ENCODE measurements around the gene CELSR2. TPM values are rescaled to one million over a fixed set of nuclear protein-coding genes. Genes with fewer than 3 reads are reported as not detected.
A peak's percentile ranks its signal among the peaks of the same experiment; 100 is the strongest.

CELSR2 gene
- polyA plus RNA-seq, 1 donor (not counting 4 experiments of a cell fraction or from before 2014, with no cell fraction given): 7.3 TPM

DNA sequence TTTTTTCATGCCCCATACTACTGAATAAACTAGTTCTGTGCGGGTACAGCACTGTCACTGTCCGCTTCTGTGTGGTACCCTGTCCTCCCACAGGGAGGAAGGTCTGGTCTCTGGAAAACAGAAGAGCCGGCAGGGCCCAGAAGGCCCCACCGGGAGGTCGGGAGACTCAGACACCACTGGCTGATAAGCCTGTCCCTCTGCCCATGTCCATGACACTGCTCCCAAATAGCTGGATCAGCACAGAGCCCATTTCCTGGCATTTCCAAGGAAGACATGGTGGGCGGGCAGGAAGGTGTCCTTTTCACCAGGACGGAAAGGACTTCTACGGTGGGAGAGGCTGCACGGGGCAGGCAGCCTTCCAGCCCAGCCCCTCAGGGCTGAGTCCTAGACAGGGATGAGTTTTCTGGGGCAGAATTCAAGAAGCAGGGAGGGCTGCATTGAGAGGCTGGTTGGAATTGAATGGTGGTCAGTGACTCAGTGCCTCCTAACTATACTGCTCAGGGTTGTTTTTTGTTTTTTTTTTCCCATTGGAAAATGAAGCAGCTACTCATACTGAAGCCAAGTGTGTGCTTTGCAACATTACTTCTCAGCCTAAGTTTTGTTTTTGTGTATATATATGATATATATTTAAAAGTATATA is 26.5 kb downstream of the CELSR2 start:
- Histone ChIP-seq H3K36me3 (ENCODE audit: control insufficient read depth in 2 of 2, extremely low read depth in 1 of 2, insufficient read depth in 2 of 2, low read length in 2 of 2) (peaks cover 2 to 20% of the 10 kb centered on the region in 2 experiments), H3K9me1 (ENCODE audit: control insufficient read depth, extremely low read depth, insufficient read depth, low read length) (no peaks in the 10 kb centered on the region), H3K79me2 (ENCODE audit: control insufficient read depth, insufficient read depth, low read length) (peaks cover 13% of the 10 kb centered on the region), H3K9me3 (ENCODE audit: control insufficient read depth, low read depth, low read length) (no peaks in the 10 kb centered on the region), H3K27ac (ENCODE audit: control insufficient read depth, insufficient read depth, low read length) (peak overlapping the region; percentile 83), H2AFZ (ENCODE audit: control insufficient read depth, low read length) (no peak overlapping the region), H4K20me1 (ENCODE audit: control insufficient read depth, extremely low read depth, insufficient read depth, low read length) (no peaks in the 10 kb centered on the region), H3K4me2 (ENCODE audit: control insufficient read depth, extremely low read depth, insufficient read depth, low read depth, low read length) (peak overlapping the region; percentile 59), H3K9ac (ENCODE audit: control insufficient read depth, extremely low read depth, insufficient read depth, low read length) (peak overlapping the region; percentile 77), H3K27me3 (ENCODE audit: control insufficient read depth, extremely low read depth, insufficient read depth, low read length) (no peaks in the 10 kb centered on the region), H3K4me1 (ENCODE audit: control insufficient read depth, extremely low read depth, insufficient read depth, low read length) (peaks cover 37% of the 10 kb centered on the region), H3K4me3 (ENCODE audit: control insufficient read depth in 2 of 3, extremely low read depth in 1 of 3, insufficient read depth in 2 of 3, low read depth in 1 of 3, low read length in 3 of 3) (peak overlapping the region in 1 of 3 experiments; percentile 57)
- DNase-seq (ENCODE audit: low read depth, low spot score): no peak
- TF ChIP-seq, protein P1, sequence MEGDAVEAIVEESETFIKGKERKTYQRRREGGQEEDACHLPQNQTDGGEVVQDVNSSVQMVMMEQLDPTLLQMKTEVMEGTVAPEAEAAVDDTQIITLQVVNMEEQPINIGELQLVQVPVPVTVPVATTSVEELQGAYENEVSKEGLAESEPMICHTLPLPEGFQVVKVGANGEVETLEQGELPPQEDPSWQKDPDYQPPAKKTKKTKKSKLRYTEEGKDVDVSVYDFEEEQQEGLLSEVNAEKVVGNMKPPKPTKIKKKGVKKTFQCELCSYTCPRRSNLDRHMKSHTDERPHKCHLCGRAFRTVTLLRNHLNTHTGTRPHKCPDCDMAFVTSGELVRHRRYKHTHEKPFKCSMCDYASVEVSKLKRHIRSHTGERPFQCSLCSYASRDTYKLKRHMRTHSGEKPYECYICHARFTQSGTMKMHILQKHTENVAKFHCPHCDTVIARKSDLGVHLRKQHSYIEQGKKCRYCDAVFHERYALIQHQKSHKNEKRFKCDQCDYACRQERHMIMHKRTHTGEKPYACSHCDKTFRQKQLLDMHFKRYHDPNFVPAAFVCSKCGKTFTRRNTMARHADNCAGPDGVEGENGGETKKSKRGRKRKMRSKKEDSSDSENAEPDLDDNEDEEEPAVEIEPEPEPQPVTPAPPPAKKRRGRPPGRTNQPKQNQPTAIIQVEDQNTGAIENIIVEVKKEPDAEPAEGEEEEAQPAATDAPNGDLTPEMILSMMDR (optimal IDR thresholded peaks at IDR 0.05 in 1 of 3, IDR thresholded peaks at IDR 0.05 in 1 of 3, conservative IDR thresholded peaks at IDR 0.05 in 1 of 3; ENCODE audit: extremely low read depth in 1 of 3, insufficient read depth in 2 of 3, low read length in 3 of 3): no peak
- no peak for TF ChIP-seq EZH2 (IDR thresholded peaks at IDR 0.05; ENCODE audit: low read length)
- dilution Hi-C loops (cut with MboI; ENCODE audit: extremely low pct_ligation_motif_present, low sequenced_read_pairs): no loop called here
- no peak for FAIRE-seq

DNA sequence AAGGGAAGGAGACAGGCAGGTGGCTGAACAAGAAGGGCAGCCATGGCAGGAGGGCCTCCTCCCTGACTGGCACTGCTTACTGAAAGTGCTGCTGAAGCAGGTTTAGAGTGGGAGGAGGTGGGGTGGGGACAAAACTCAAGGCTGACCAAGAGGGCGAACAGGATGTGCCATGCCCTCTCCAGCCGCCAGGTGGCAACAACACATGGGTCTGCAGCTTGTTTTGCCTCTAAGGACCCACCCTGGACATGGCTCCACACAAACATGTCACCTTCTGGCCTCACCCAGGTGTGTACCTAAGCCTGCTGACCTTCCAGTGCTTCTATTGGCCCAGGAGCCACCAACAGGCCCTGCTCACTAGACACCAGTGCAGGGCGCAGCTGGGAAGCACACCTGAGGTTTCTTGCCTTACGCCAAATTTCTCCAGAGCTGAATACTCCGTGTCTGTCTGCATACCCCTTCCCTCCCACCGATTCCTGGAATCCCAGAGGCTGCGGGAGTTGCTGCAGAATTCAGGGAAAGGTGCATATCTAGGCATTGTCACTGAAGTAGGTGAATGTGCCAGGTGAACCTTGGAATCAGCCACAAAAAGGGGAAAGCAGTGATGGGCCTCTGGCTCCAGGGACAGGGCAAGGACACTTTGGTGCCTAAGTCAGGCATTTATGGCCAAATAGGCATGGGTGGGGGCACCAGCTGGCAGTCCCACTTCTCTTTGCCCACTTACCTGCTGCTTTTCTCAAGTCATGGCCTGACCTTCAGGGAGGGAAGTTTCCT is 28.3 kb downstream of the CELSR2 start:
- Histone ChIP-seq H3K9me3 (ENCODE audit: control insufficient read depth, low read depth, low read length) (no peaks in the 10 kb centered on the region), H3K9ac (ENCODE audit: control insufficient read depth, extremely low read depth, insufficient read depth, low read length) (no peak overlapping the region), H3K4me3 (ENCODE audit: control insufficient read depth in 2 of 3, extremely low read depth in 1 of 3, insufficient read depth in 2 of 3, low read depth in 1 of 3, low read length in 3 of 3) (no peak overlapping the region), H4K20me1 (ENCODE audit: control insufficient read depth, extremely low read depth, insufficient read depth, low read length) (no peaks in the 10 kb centered on the region), H2AFZ (ENCODE audit: control insufficient read depth, low read length) (no peak overlapping the region), H3K4me1 (ENCODE audit: control insufficient read depth, extremely low read depth, insufficient read depth, low read length) (peaks cover 50% of the 10 kb centered on the region), H3K36me3 (ENCODE audit: control insufficient read depth in 2 of 2, extremely low read depth in 1 of 2, insufficient read depth in 2 of 2, low read length in 2 of 2) (peaks cover 0 to 20% of the 10 kb centered on the region in 2 experiments), H3K27me3 (ENCODE audit: control insufficient read depth, extremely low read depth, insufficient read depth, low read length) (no peaks in the 10 kb centered on the region), H3K4me2 (ENCODE audit: control insufficient read depth, extremely low read depth, insufficient read depth, low read depth, low read length) (no peak overlapping the region), H3K27ac (ENCODE audit: control insufficient read depth, insufficient read depth, low read length) (no peak overlapping the region), H3K9me1 (ENCODE audit: control insufficient read depth, extremely low read depth, insufficient read depth, low read length) (no peaks in the 10 kb centered on the region), H3K79me2 (ENCODE audit: control insufficient read depth, insufficient read depth, low read length) (peaks cover 25% of the 10 kb centered on the region)
- TF ChIP-seq, protein P1 (optimal IDR thresholded peaks at IDR 0.05 in 1 of 3, IDR thresholded peaks at IDR 0.05 in 1 of 3, conservative IDR thresholded peaks at IDR 0.05 in 1 of 3; ENCODE audit: extremely low read depth in 1 of 3, insufficient read depth in 2 of 3, low read length in 3 of 3): peak; percentile 91 to 98 (median 97)
- no peak for TF ChIP-seq EZH2 (IDR thresholded peaks at IDR 0.05; ENCODE audit: low read length)
- no peak for FAIRE-seq
- no peak for DNase-seq (ENCODE audit: low read depth, low spot score)
- dilution Hi-C loops (cut with MboI; ENCODE audit: extremely low pct_ligation_motif_present, low sequenced_read_pairs): no loop called here

All from keratinocyte (primary cell).